Measurements from ENCODE around the gene EYA2. TPM values are rescaled to one million over a fixed set of nuclear protein-coding genes. Genes with fewer than 3 reads are reported as not detected.
A peak's percentile ranks its signal among the peaks of the same experiment; 100 is the strongest.

Gene EYA2
- under 1 TPM; 0.17 to 0.23 TPM for total RNA-seq
- under 1 TPM in 1 of 2 donors, not detected in 1; 0.54 TPM for polyA plus RNA-seq

DNA sequence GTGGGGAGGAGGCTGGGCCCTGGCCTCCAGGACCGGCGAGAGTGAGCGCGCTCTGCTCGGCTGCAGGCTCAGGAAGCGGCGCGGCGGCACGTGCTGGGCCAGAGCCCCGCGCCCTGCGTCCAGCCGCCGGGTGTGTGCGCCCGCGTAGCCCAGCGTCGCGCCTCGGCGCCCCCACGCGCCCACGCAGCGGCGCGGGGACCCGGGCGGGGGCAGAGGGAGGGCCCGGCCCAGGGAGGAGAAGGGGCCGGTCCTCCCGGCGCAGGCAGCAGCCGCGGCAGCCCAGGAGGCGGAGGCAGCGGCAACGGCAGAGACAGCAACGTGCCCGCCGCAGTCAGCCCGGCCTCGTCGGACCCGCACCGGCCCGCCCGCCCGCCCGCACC lies at the start of gene EYA2:
EYA2 (plus strand) TSS at position 265 of the 380 bp plus-strand sequence. CDS start 95,168 bp downstream, outside the sequence.
- Histone ChIP-seq H3K36me3 (ENCODE audit: control insufficient read depth in 4 of 4, insufficient read depth in 3 of 4, low read depth in 1 of 4, low read length in 3 of 4) (no peaks in the 10 kb centered on the region), H3K27ac (ENCODE audit: low read depth in 1 of 2, low read length in 2 of 2) (no peak within 1 kb of the TSS), H3K4me3 (ENCODE audit: low read depth in 1 of 3, low read length in 3 of 3) (peak within 1 kb of the TSS in 2 of 3 donors; percentile 4 to 52), H3K4me1 (ENCODE audit: control insufficient read depth in 4 of 4, insufficient read depth in 4 of 4, low read length in 3 of 4) (peaks cover 4 to 12% (median 8%) of the 10 kb centered on the region in 4 donors), H3K9ac (ENCODE audit: low read depth in 1 of 2, low read length in 2 of 2) (no peak within 1 kb of the TSS), H3K9me3 (ENCODE audit: control insufficient read depth in 4 of 4, low read length in 3 of 4) (peaks cover 0 to 2% (median under 1%) of the 10 kb centered on the region in 4 donors), H3K27me3 (ENCODE audit: control insufficient read depth in 4 of 4, insufficient read depth in 4 of 4, low read length in 3 of 4) (peaks cover 0 to 6% (median 4%) of the 10 kb centered on the region in 4 donors)
- no peak for TF ChIP-seq TAF1 (conservative IDR thresholded peaks at IDR 0.05)
- TF ChIP-seq RAD21 (IDR thresholded peaks at IDR 0.05), result no peak
- no peak for TF ChIP-seq JUND (IDR thresholded peaks at IDR 0.05)
- TF ChIP-seq EGR1 (IDR thresholded peaks at IDR 0.05; ENCODE audit: low read depth in 2 of 2), result no peak
- TF ChIP-seq, protein P1, sequence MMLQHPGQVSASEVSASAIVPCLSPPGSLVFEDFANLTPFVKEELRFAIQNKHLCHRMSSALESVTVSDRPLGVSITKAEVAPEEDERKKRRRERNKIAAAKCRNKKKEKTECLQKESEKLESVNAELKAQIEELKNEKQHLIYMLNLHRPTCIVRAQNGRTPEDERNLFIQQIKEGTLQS (IDR thresholded peaks at IDR 0.05), result no peak
- no peak for TF ChIP-seq NR2F2 (IDR thresholded peaks at IDR 0.05)
- TF ChIP-seq, protein P2, sequence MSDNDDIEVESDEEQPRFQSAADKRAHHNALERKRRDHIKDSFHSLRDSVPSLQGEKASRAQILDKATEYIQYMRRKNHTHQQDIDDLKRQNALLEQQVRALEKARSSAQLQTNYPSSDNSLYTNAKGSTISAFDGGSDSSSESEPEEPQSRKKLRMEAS (IDR thresholded peaks at IDR 0.05), result no peak
- no peak for TF ChIP-seq HNF4A (conservative IDR thresholded peaks at IDR 0.05)
- TF ChIP-seq FOXA2 (IDR thresholded peaks at IDR 0.05), result no peak
- DNase-seq (ENCODE audit: low spot score), result no peak
- WGBS, result 2% methylated on average over 51 of the region's 52 CpGs

GRCh38 chr20:46844965-46845364 lies 49.7 kb upstream of the EYA2 start:
- Histone ChIP-seq H3K36me3 (ENCODE audit: control insufficient read depth in 4 of 4, insufficient read depth in 3 of 4, low read depth in 1 of 4, low read length in 3 of 4) (peaks cover 0 to 2% (median 0%) of the 10 kb centered on the region in 4 donors), H3K27me3 (ENCODE audit: control insufficient read depth in 4 of 4, insufficient read depth in 4 of 4, low read length in 3 of 4) (no peaks in the 10 kb centered on the region), H3K4me3 (ENCODE audit: low read depth in 1 of 3, low read length in 3 of 3) (no peak overlapping the region), H3K27ac (ENCODE audit: low read depth in 1 of 2, low read length in 2 of 2) (no peak overlapping the region), H3K9me3 (ENCODE audit: control insufficient read depth in 4 of 4, low read length in 3 of 4) (no peaks in the 10 kb centered on the region), H3K4me1 (ENCODE audit: control insufficient read depth in 4 of 4, insufficient read depth in 4 of 4, low read length in 3 of 4) (peaks cover 0 to 5% (median 0%) of the 10 kb centered on the region in 4 donors), H3K9ac (ENCODE audit: low read depth in 1 of 2, low read length in 2 of 2) (no peak overlapping the region)
- TF ChIP-seq, protein P1 (IDR thresholded peaks at IDR 0.05), result no peak
- no peak for TF ChIP-seq RXRA (IDR thresholded peaks at IDR 0.05)
- TF ChIP-seq TAF1 (conservative IDR thresholded peaks at IDR 0.05), result no peak
- no peak for TF ChIP-seq CTCF (IDR thresholded peaks at IDR 0.05; ENCODE audit: low read depth, low read length, missing input control)
- no peak for TF ChIP-seq FOXA2 (IDR thresholded peaks at IDR 0.05)
- no peak for TF ChIP-seq RAD21 (IDR thresholded peaks at IDR 0.05)
- no peak for TF ChIP-seq NR2F2 (IDR thresholded peaks at IDR 0.05)
- TF ChIP-seq YY1 (IDR thresholded peaks at IDR 0.05), result no peak
- no peak for TF ChIP-seq EGR1 (IDR thresholded peaks at IDR 0.05; ENCODE audit: low read depth in 2 of 2)
- no peak for TF ChIP-seq JUND (IDR thresholded peaks at IDR 0.05)
- TF ChIP-seq, protein P2 (IDR thresholded peaks at IDR 0.05), result no peak
- TF ChIP-seq, protein P3, sequence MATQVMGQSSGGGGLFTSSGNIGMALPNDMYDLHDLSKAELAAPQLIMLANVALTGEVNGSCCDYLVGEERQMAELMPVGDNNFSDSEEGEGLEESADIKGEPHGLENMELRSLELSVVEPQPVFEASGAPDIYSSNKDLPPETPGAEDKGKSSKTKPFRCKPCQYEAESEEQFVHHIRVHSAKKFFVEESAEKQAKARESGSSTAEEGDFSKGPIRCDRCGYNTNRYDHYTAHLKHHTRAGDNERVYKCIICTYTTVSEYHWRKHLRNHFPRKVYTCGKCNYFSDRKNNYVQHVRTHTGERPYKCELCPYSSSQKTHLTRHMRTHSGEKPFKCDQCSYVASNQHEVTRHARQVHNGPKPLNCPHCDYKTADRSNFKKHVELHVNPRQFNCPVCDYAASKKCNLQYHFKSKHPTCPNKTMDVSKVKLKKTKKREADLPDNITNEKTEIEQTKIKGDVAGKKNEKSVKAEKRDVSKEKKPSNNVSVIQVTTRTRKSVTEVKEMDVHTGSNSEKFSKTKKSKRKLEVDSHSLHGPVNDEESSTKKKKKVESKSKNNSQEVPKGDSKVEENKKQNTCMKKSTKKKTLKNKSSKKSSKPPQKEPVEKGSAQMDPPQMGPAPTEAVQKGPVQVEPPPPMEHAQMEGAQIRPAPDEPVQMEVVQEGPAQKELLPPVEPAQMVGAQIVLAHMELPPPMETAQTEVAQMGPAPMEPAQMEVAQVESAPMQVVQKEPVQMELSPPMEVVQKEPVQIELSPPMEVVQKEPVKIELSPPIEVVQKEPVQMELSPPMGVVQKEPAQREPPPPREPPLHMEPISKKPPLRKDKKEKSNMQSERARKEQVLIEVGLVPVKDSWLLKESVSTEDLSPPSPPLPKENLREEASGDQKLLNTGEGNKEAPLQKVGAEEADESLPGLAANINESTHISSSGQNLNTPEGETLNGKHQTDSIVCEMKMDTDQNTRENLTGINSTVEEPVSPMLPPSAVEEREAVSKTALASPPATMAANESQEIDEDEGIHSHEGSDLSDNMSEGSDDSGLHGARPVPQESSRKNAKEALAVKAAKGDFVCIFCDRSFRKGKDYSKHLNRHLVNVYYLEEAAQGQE (IDR thresholded peaks at IDR 0.05), result no peak
- 92% methylated on average over 9 of the region's 9 CpGs for WGBS
- no peak for DNase-seq (ENCODE audit: low spot score)
